Activated naive CD4-positive, alpha-beta T cell treated with anti-CD3 and anti-CD28 coated beads, Interleukin-2, amount 50 U/mL, for 72 hours (primary cell): Measurements from ENCODE around the gene SLC4A9. TPM values are rescaled to one million over a fixed set of nuclear protein-coding genes. Genes with fewer than 3 reads are reported as not detected.
A peak's percentile ranks its signal among the peaks of the same experiment; 100 is the strongest.

Source experiments
- ATAC-seq, 2 donors: fragments of 150-1000 bp; cut with Tn5 transposase; 2 replicates each; pipeline ENCODE4 v1.10.0; 2021; ENCODE audit warnings: mild to moderate bottlenecking in 2 of 2, moderate library complexity in 2 of 2
- DNase-seq, 2 donors: peaks; one replicate each; pipeline ENCODE4 v3.0.0; 2021 to 2022; ENCODE audit warnings: low spot score in 2 of 2
- H3K27ac Mint-ChIP-seq, 2 donors: one replicate each; pipeline ENCODE4 v1.8.0; 2022; ENCODE audit warnings: mild to moderate bottlenecking in 2 of 2, mixed read lengths in 2 of 2
- H3K36me3 Mint-ChIP-seq, 2 donors: one replicate each; pipeline ENCODE4 v1.8.0; 2022; ENCODE audit warnings: mixed read lengths in 2 of 2
- H3K9me3 Mint-ChIP-seq, 2 donors: one replicate each; pipeline ENCODE4 v1.8.0; 2022; ENCODE audit warnings: mixed read lengths in 2 of 2
- total RNA-seq, 2 donors: library from RNA; stranded (reverse); gene quantifications; one replicate each; pipeline ENCODE4 v1.2.3, GENCODE V29; 2022

Gene SLC4A9
- total RNA-seq, 2 donors from 2014 or later = 0.25 to 0.41 TPM

- Mint-ChIP-seq H3K36me3 (no peaks in the 10 kb centered on the region), H3K27ac (no peak overlapping the region), H3K9me3 (no peaks in the 10 kb centered on the region)
- no peak for DNase-seq
- no peak for ATAC-seq
Observed at GRCh38 chr5:140366589-140367255, 6.7 kb downstream of the SLC4A9 start.

DNA sequence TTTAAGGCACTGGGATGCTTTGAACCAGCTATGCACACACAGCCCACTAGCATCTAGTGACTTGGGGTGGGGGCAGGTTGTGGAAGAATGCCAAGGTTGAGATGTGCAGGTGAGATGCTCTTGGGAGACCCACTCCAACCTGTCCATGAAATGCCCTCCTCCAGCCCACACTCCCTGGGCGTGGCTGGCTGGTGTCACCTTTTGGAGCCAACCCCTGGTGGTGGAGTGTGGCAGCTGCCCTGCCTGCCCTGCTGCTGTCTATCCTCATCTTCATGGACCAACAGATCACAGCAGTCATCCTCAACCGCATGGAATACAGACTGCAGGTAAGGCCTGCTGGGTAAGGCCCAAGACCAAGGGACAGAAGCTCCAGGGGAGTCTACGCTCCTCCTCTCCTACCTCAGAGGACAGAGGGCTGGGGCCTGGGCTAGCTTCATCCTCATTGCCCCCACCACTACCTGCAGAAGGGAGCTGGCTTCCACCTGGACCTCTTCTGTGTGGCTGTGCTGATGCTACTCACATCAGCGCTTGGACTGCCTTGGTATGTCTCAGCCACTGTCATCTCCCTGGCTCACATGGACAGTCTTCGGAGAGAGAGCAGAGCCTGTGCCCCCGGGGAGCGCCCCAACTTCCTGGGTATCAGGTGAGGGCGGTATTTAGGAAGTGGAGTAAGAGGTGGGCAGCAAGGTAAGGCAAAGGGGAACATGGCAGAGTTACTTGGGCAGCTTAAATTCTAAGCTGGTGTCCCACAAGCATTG lies 7.4 kb downstream of the SLC4A9 start:
- ATAC-seq (no peak), DNase-seq (no peak)
- H3K36me3 Mint-ChIP-seq = no peaks in the 10 kb centered on the region
- H3K9me3 Mint-ChIP-seq = no peaks in the 10 kb centered on the region
- H3K27ac Mint-ChIP-seq = no peak overlapping the region

DNA sequence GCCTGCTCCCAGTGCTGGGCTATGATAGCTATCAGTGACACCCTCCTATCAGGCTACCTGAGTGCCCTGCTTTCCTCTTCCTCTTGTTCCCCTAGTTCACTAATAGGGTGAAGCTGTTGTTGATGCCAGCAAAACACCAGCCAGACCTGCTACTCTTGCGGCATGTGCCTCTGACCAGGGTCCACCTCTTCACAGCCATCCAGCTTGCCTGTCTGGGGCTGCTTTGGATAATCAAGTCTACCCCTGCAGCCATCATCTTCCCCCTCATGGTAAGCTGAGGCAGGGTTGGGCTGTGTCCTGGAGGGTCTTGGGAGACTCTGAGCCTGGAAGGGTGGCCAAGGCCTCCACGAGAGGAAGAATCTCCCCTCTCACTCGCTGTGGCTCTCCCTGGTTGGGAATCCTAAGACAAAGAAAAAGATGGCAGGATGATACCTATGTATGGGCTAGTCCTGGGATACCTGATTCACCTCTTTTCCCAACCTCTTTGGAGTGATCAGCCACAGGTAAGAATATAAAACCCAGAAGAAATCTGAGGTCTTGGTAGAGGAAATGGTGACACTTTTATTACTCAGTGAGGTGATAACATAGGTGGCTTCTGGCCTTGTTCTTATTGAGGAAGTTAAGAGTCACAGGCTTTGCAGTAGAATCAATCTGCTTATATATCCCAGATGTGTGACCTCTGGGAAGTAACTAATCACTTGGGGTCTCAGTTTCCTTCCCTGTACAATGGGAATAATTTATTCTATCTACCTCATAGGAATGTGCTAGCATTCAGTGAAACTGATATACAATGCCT lies 11.6 kb downstream of the SLC4A9 start:
- Mint-ChIP-seq H3K9me3 (no peaks in the 10 kb centered on the region), H3K27ac (peak overlapping the region in 1 of 2 donors; percentile 50), H3K36me3 (no peaks in the 10 kb centered on the region)
- DNase-seq (no peak), ATAC-seq (no peak)

- DNase-seq (peak in 1 of 2 donors; percentile 54), ATAC-seq (peak; percentile 56 to 79)
- Mint-ChIP-seq H3K36me3 (no peaks in the 10 kb centered on the region), H3K27ac (peak overlapping the region in 1 of 2 donors; percentile 51), H3K9me3 (no peaks in the 10 kb centered on the region)
Observed at GRCh38 chr5:140372971-140373487, 13.0 kb downstream of the SLC4A9 start.

GRCh38 chr5:140381351-140381750 lies 21.4 kb downstream of the SLC4A9 start:
- ATAC-seq (no peak), DNase-seq (no peak)
- Mint-ChIP-seq H3K9me3 (no peaks in the 10 kb centered on the region), H3K36me3 (no peaks in the 10 kb centered on the region), H3K27ac (peak overlapping the region in 1 of 2 donors; percentile 72)

GRCh38 chr5:140381972-140382371 lies 22.0 kb downstream of the SLC4A9 start:
- peak; percentile 95 to 99 for ATAC-seq
- Mint-ChIP-seq H3K9me3 (no peaks in the 10 kb centered on the region), H3K36me3 (no peaks in the 10 kb centered on the region), H3K27ac (peak overlapping the region in 1 of 2 donors; percentile 72)
- no peak for DNase-seq

DNA sequence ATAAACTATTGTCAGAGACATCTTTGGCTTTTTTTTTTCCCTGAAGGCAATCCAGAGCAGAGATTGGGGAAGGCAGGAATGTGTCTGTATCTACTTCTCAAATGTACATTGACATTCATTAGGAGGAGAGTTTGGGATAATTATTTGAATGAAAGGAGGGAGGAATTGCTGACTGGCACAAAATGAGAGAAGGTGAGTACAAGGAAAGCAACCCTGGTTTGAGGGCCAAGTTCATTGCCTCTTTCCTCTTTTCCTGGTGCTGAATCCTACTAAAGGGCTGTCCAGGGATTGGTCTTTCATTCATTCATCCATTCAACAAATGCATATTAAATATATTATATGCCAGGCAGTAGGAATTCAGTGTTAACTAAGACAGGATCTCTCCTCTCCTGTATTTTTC lies 22.9 kb downstream of the SLC4A9 start:
- Mint-ChIP-seq H3K36me3 (no peaks in the 10 kb centered on the region), H3K9me3 (no peaks in the 10 kb centered on the region), H3K27ac (no peak overlapping the region)
- ATAC-seq = no peak
- no peak for DNase-seq

DNA sequence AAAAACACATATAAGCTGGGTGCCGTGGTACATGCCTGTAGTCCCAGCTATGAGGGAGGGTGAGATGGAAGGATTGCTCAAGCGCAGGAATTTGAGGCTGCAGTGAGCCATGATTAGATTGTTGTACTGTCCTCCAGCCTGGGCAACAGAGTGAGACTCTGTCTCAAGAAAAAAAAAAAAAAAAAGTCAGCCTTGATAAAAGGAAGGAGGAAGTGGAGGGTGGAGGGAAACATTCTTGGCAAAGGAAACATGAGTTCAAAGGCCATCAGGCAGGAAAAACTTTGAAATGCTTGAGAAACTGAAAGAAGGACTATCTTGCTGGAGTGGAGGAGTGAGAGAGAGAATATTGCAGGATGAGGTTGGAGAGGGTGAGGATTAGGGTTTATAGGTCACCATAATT lies 23.3 kb downstream of the SLC4A9 start:
- Mint-ChIP-seq H3K36me3 (no peaks in the 10 kb centered on the region), H3K9me3 (no peaks in the 10 kb centered on the region), H3K27ac (peak overlapping the region in 1 of 2 donors; percentile 4)
- ATAC-seq = no peak
- DNase-seq = no peak

- no peak for ATAC-seq
- no peak for DNase-seq
- Mint-ChIP-seq H3K36me3 (no peaks in the 10 kb centered on the region), H3K27ac (no peak overlapping the region), H3K9me3 (no peaks in the 10 kb centered on the region)
Observed at GRCh38 chr5:140388052-140388451, 28.1 kb downstream of the SLC4A9 start.

DNA sequence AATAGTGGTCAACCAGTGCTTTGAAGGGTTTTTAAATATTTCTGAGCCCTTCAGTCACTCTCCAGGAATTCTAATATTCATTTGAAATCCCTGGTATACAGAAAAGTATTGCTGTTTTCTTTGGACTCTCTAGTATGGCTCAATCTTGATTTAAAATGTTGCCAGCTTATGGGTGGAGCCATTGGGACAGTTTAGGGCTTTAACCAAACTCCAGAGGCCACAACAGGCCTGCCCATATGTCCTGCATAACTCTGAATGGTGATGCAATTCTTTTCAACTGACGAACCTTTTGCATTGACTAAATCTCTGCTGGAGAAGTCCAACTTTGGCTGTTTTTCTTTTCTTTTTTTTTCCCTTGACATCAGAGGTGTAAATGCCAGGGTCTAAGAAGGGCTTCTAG lies 31.3 kb downstream of the SLC4A9 start:
- no peaks in the 10 kb centered on the region for H3K36me3 Mint-ChIP-seq

DNA sequence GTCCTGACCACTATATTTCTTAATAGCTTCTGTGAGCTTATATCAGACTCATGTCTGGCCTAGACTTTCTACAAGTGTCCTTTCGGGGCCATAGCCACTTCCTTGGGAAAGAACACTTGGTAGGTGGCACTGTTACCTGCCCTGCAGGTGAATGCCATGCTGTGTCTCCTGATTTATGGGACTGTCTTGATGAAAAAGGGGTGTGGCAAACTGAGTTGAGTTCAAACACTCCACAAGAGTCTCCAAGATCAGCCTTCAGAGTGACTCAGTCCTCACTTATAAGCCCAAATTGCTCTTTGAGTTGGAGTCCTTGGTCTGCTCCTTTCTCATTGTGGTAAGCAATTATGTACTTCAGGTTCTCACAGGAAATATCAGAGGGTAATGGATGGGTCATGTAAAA lies 31.7 kb downstream of the SLC4A9 start:
- no peak for DNase-seq
- Mint-ChIP-seq H3K27ac (no peak overlapping the region), H3K36me3 (no peaks in the 10 kb centered on the region), H3K9me3 (no peaks in the 10 kb centered on the region)
- ATAC-seq = no peak

More for the DNA sequence above, 31.3 kb downstream of the SLC4A9 start:
- no peak for DNase-seq
- no peak for ATAC-seq
- Mint-ChIP-seq H3K9me3 (no peaks in the 10 kb centered on the region), H3K27ac (no peak overlapping the region)

- Mint-ChIP-seq H3K9me3 (no peaks in the 10 kb centered on the region), H3K36me3 (no peaks in the 10 kb centered on the region), H3K27ac (no peak overlapping the region)
- DNase-seq = no peak
- ATAC-seq = no peak
Observed at GRCh38 chr5:140393738-140394137, 33.7 kb downstream of the SLC4A9 start.

DNA sequence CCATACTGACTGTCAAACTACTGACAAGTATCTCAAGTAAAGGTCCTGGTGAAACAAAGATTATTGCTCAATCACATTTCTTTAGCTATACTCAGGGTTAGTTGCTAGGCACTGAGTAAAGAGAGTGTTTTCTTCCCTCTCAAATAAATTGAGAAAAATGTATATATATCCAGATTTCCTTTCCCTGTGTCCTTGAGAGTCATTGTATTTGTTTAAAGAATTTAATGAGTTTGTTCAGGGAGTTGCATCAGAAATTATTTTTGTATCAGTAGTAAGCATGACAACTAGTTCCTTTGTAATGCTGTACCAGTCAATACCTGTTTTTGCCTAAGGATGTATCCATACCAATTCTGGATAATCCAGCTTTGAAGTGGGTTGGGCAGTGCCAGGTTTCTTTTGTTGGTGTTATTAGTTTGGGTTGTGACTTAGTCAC lies 38.4 kb downstream of the SLC4A9 start:
- ATAC-seq = no peak
- H3K36me3 Mint-ChIP-seq = peaks cover 1 to 7% of the 10 kb centered on the region in 2 donors
- no peaks in the 10 kb centered on the region for H3K9me3 Mint-ChIP-seq
- DNase-seq = no peak
- H3K27ac Mint-ChIP-seq = no peak overlapping the region

DNA sequence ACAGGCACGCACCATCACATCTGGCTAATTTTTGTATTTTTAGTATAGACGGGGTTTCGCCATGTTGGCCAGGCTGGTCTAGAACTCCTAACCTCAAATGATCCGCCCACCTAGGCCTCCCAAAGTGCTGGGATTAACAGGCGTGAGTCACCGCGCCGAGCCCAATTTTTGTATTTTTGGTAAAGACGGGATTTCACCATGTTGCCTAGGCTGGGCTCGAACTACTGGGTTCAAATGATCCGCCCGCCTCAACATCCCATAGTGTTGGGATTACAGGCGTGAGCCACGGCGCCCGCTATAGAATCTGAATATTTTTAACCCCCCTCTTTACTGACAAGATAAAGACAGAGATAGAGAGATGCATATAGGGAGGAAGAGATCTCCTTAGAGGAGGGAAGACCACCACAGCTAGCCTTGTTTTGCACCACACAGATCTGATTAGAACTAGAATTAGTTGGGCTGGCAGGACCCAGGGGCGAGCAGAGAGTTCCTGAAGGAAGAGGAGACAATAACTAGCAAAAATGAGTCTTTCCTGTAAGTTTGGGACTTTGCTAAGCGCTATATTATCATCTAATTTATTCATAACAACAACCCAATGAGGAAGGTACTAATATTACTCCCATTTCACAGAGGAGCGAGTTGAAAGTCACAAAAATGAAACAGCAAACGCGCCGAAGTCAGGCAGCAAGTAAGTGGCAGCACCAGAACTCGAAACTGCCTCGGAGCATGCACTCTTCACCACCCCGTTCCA lies 40.2 kb downstream of the SLC4A9 start:
- peak overlapping the region in 1 of 2 donors; percentile 95 for H3K27ac Mint-ChIP-seq
- H3K36me3 Mint-ChIP-seq = peaks cover 7 to 9% of the 10 kb centered on the region in 2 donors
- no peaks in the 10 kb centered on the region for H3K9me3 Mint-ChIP-seq
- ATAC-seq (no peak), DNase-seq (no peak)

DNA sequence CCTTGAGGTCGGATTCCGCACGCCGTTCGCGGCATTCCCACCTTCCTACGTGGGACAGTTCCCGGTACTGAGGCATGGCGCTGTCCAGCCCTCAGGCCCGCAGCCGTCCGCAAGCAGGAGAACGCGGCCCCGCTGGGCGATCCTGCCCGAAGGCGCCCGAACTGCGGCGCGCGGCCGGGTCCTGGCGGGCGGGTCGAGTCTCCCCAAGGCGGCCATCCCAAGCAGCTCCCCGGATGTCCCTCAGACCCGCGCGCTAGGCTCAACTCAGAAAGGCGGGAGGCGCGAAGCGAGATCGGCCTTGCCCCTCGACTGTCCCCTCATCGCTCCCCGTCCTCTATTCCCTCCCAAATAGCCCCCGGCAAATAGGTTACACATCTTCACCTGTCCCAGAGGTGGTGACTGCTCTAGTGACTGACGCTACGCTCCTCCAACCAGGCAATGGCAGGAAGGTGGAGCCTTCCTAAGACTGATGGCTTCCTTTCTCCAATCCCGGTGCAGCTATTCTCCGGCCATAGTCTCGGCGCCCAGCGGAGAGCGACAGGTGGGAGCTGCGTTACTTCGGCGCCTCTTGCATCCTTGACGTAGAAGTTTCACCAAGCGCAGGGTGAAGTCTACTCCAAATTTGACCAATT lies 40.9 kb downstream of the SLC4A9 start:
- ATAC-seq (peak; percentile 79), DNase-seq (peak; percentile 83 to 93)
- Mint-ChIP-seq H3K36me3 (peaks cover 7 to 9% of the 10 kb centered on the region in 2 donors), H3K27ac (peak overlapping the region in 1 of 2 donors; percentile 95), H3K9me3 (no peaks in the 10 kb centered on the region)
